Subcutaneous abdominal adipose tissue (tissue), 5 donors: Measurements from ENCODE around the gene TADA2B.

Experiments
- H3K27ac ChIP-seq: one replicate; pipeline ENCODE4 v1.7.0; 2013; ENCODE audit warnings: low read depth, mild to moderate bottlenecking, inconsistent platforms, low read length, moderate library complexity
- H3K27me3 ChIP-seq, 5 donors: one replicate each; pipeline ENCODE4 v1.7.0; 2013; ENCODE audit warnings: low read length in 5 of 5, inconsistent platforms in 1 of 5; ENCODE audit not compliant: control insufficient read depth in 5 of 5, insufficient read depth in 4 of 5
- H3K36me3 ChIP-seq, 5 donors: one replicate each; pipeline ENCODE4 v1.7.0; 2013; ENCODE audit warnings: low read length in 5 of 5; ENCODE audit not compliant: control insufficient read depth in 5 of 5, insufficient read depth in 5 of 5
- H3K4me1 ChIP-seq, 5 donors: one replicate each; pipeline ENCODE4 v1.7.0; 2013; ENCODE audit warnings: low read length in 5 of 5, mild to moderate bottlenecking in 3 of 5, moderate library complexity in 1 of 5; ENCODE audit not compliant: control insufficient read depth in 5 of 5, insufficient read depth in 5 of 5
- H3K4me3 ChIP-seq, 5 donors: one replicate each; pipeline ENCODE4 v1.7.0; 2013; ENCODE audit warnings: low read length in 5 of 5, low read depth in 1 of 5
- H3K9ac ChIP-seq, 5 donors: one replicate each; pipeline ENCODE4 v1.7.0; 2013; ENCODE audit warnings: low read length in 5 of 5, mild to moderate bottlenecking in 4 of 5, moderate library complexity in 3 of 5
- H3K9me3 ChIP-seq, 5 donors: one replicate each; pipeline ENCODE4 v1.7.0; 2013; ENCODE audit warnings: low read length in 5 of 5; ENCODE audit not compliant: control insufficient read depth in 5 of 5
- donor health status: healthy.
- donor health status: healthy.
- donor health status: healthy.
- donor health status: healthy.
- donor health status: healthy.

TADA2B gene

GRCh38 chr4:7017446-7018048, 25.6 kb upstream of the TADA2B start:
- Histone ChIP-seq H3K36me3 (peaks cover 0 to 94% (median 69%) of the 10 kb centered on the region in 5 donors), H3K9me3 (no peaks in the 10 kb centered on the region), H3K27me3 (no peaks in the 10 kb centered on the region), H3K27ac (no peak overlapping the region), H3K4me3 (no peak overlapping the region), H3K9ac (no peak overlapping the region), H3K4me1 (peaks cover 0 to 4% (median 0%) of the 10 kb centered on the region in 5 donors)

- H3K36me3 ChIP-seq, result peaks cover 2 to 94% (median 68%) of the 10 kb centered on the region in 5 donors
Observed at GRCh38 chr4:7018281-7018680, 24.9 kb upstream of the TADA2B start.

GRCh38 chr4:7019367-7019766, 23.8 kb upstream of the TADA2B start:
- no peaks in the 10 kb centered on the region for H3K9me3 ChIP-seq
- H3K9ac ChIP-seq, result no peak overlapping the region
- H3K27me3 ChIP-seq, result no peaks in the 10 kb centered on the region
- H3K36me3 ChIP-seq, result peaks cover 2 to 96% (median 69%) of the 10 kb centered on the region in 5 donors
- peaks cover 0 to 4% (median 0%) of the 10 kb centered on the region in 5 donors for H3K4me1 ChIP-seq
- no peak overlapping the region for H3K4me3 ChIP-seq
- no peak overlapping the region for H3K27ac ChIP-seq

More at GRCh38 chr4:7018281-7018680, 24.9 kb upstream of the TADA2B start:
- H3K27me3 ChIP-seq, result no peaks in the 10 kb centered on the region
- no peaks in the 10 kb centered on the region for H3K9me3 ChIP-seq
- H3K4me1 ChIP-seq, result peaks cover 0 to 4% (median 0%) of the 10 kb centered on the region in 5 donors
- H3K9ac ChIP-seq, result no peak overlapping the region
- H3K27ac ChIP-seq, result no peak overlapping the region
- no peak overlapping the region for H3K4me3 ChIP-seq

DNA sequence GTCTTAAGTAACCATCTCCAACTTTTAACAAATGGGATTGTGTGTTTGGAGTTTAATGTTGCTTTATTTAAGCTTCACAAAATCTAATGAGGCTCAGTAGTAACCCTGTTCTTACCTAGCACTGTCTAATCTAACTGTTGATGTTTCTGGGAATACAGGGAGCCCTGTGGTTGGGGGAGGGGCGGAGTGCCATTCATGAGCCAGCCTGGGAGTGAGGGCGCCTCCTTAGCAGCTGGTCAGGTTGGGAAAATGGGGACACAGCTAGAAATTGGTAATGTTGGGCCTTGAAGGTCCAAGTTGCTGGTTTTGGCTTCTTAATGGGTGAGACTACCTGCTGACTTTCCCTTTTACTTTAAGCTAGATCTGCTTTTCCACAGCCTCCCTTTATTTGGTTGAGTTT, 22.9 kb upstream of the TADA2B start:
- Histone ChIP-seq H3K9ac (no peak overlapping the region), H3K9me3 (no peaks in the 10 kb centered on the region), H3K27ac (no peak overlapping the region), H3K4me1 (peaks cover 0 to 4% (median 0%) of the 10 kb centered on the region in 5 donors), H3K36me3 (peaks cover 2 to 96% (median 68%) of the 10 kb centered on the region in 5 donors), H3K4me3 (no peak overlapping the region), H3K27me3 (no peaks in the 10 kb centered on the region)

DNA sequence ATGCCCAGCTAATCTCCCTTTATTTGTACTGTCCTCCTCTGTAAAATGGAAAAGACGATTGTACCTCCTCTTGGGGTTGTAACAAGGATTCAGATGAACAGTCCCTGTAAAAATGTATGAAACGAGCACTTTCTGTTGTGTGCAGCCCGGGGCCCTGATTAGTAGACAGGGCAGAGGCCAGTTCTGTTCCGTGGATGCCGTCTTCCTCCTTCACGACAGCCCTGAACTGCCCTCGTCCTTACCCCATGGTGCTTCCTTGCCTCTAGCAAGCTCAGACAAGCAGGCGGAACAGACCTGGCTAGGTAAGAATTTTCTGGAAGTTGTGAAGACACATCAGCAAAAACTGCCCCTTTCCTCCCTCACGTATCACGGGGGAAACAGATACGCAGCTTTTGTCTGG, 22.3 kb upstream of the TADA2B start:
- H3K4me1 ChIP-seq, result peaks cover 0 to 4% (median 0%) of the 10 kb centered on the region in 5 donors
- no peak overlapping the region for H3K9ac ChIP-seq
- no peaks in the 10 kb centered on the region for H3K27me3 ChIP-seq
- H3K9me3 ChIP-seq, result no peaks in the 10 kb centered on the region
- H3K36me3 ChIP-seq, result peaks cover 2 to 96% (median 68%) of the 10 kb centered on the region in 5 donors
- H3K4me3 ChIP-seq, result no peak overlapping the region
- H3K27ac ChIP-seq, result no peak overlapping the region

GRCh38 chr4:7021355-7021754, 21.8 kb upstream of the TADA2B start:
- H3K4me1 ChIP-seq, result peaks cover 0 to 4% (median 0%) of the 10 kb centered on the region in 5 donors
- no peak overlapping the region for H3K27ac ChIP-seq
- H3K9ac ChIP-seq, result no peak overlapping the region
- H3K36me3 ChIP-seq, result peaks cover 2 to 95% (median 67%) of the 10 kb centered on the region in 5 donors
- no peaks in the 10 kb centered on the region for H3K9me3 ChIP-seq
- H3K27me3 ChIP-seq, result no peaks in the 10 kb centered on the region
- no peak overlapping the region for H3K4me3 ChIP-seq

DNA sequence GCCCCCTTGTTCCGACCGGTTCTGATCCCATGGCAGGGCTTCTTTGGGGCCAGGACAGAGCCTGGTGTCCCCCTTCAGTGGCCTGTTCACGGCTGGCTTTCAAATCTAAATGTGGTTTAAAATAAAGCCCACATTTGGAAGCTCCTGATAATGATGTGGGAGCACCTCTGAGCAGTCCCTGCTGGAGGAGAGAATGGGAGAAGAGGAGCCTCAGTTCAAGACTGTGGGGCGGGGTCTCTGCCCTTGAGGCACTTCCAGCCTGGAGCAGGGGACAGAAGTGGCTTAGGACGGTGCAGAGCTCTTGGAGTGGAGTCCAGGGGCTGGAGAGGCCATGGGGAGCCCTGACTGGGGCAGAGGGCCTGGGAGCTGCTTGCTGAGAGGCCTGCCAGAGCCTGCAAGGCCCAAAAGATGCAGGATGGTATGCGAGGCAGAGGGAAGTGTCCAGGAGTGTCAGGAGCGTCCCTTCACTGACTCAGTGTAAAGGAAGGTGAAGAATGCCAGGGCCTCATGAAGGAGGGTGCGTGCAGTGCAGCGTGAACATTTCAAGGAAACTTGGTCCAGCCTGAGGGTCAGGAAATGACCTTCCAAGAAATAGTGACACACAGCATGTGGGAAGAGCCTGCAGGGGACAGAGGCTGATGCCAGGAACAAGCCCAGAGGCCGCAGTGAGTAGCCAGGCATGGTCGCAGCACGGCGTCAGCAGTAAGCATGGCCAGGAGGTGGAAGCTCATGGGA, 21.1 kb upstream of the TADA2B start:
- Histone ChIP-seq H3K27ac (no peak overlapping the region), H3K27me3 (no peaks in the 10 kb centered on the region), H3K9me3 (no peaks in the 10 kb centered on the region), H3K36me3 (peaks cover 2 to 95% (median 63%) of the 10 kb centered on the region in 5 donors), H3K4me1 (peaks cover 0 to 4% (median 0%) of the 10 kb centered on the region in 5 donors), H3K4me3 (no peak overlapping the region), H3K9ac (no peak overlapping the region)

- H3K36me3 ChIP-seq, result peaks cover 2 to 93% (median 59%) of the 10 kb centered on the region in 5 donors
- H3K9ac ChIP-seq, result no peak overlapping the region
- H3K4me3 ChIP-seq, result no peak overlapping the region
- H3K9me3 ChIP-seq, result no peaks in the 10 kb centered on the region
- H3K27ac ChIP-seq, result no peak overlapping the region
- peaks cover 0 to 4% (median 0%) of the 10 kb centered on the region in 5 donors for H3K4me1 ChIP-seq
- no peaks in the 10 kb centered on the region for H3K27me3 ChIP-seq
Observed at GRCh38 chr4:7023486-7023885, 19.7 kb upstream of the TADA2B start.

DNA sequence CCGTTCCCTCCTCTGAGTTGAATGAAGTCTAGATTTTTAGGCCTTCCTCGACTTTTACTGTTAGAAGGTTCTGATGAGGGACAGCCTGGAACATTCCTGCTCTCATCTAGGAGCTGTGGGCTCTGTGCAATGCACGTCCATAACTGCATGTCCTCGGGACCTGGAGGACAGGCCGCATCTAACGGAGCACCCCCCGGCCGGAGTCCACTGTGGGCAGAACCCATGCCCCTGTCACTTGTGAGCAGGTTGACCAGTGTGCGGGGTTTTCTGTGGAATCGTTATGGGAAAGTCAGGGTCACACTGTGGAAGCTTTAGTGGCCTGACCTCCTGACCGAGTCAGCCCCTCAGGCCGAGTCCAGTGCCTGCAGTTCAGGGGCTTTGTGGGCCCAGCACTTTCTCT, 19.3 kb upstream of the TADA2B start:
- Histone ChIP-seq H3K36me3 (peaks cover 2 to 93% (median 60%) of the 10 kb centered on the region in 5 donors), H3K4me3 (no peak overlapping the region), H3K4me1 (peaks cover 0 to 4% (median 0%) of the 10 kb centered on the region in 5 donors), H3K9ac (no peak overlapping the region), H3K9me3 (no peaks in the 10 kb centered on the region), H3K27me3 (no peaks in the 10 kb centered on the region), H3K27ac (no peak overlapping the region)

GRCh38 chr4:7024336-7024890, 18.8 kb upstream of the TADA2B start:
- Histone ChIP-seq H3K27ac (no peak overlapping the region), H3K36me3 (peaks cover 2 to 95% (median 62%) of the 10 kb centered on the region in 5 donors), H3K9me3 (no peaks in the 10 kb centered on the region), H3K27me3 (no peaks in the 10 kb centered on the region), H3K4me1 (peaks cover 0 to 4% (median 0%) of the 10 kb centered on the region in 5 donors), H3K4me3 (no peak overlapping the region), H3K9ac (no peak overlapping the region)
